ENCODE results near the gene SLC44A3.

DNA sequence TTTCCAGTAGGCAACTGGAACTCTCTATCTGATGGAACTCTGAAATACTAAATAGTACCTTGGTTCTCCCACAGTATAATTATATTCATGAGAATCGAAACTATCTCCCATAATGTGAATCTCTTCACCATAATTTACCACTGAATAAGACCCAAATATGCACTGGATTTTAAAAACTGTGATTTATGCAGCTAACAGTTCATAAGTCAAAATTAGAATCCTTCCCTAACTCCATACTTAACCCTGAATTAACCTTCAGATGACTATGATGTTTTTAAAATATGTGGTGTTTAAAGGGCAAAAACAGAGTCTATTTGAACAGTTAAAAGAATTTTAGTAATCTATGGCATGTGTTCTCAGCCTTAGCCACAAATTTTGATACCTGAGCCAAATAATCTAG, 22.9 kb upstream of the SLC44A3 start:
- TF ChIP-seq CTCF (conservative IDR thresholded peaks at IDR 0.05) = no peak
- no peak for TF ChIP-seq ZFX (IDR thresholded peaks at IDR 0.05)

Data from C4-2B (cell line).